HCT116 (cell line): ENCODE results near the gene CD200. TPM values are rescaled to one million over a fixed set of nuclear protein-coding genes. Genes with fewer than 3 reads are reported as not detected.

Experiments
- ATAC-seq: fragments of 200-7000 bp; cut with Tn5 transposase; 2 replicates; pipeline ENCODE4 v1.9.1; 2020; ENCODE audit warnings: mild to moderate bottlenecking, moderate library complexity
- BruUV-seq: library from RNA; stranded (reverse); fragments of 400-500 nt; replicated peaks from 2 replicates; lab custom pipeline; 2021; lab: Mats Ljungman, UMichigan
- CTCF ChIA-PET: fragments of 300-600 bp; sonication (Branson Sonifier 250); formaldehyde crosslinking; loops from one replicate; lab custom pipeline; 2021; ENCODE audit warnings: antibody characterized with exemption; lab: Charles Lee
- POLR2A ChIA-PET: fragments of 300-600, 350-600 bp; sonication (Branson Sonifier 250); formaldehyde crosslinking; loops from one replicate; lab custom pipeline; 2021; ENCODE audit warnings: antibody characterized with exemption; lab: Charles Lee
- RAD21 ChIA-PET, 2 experiments: fragments of 300-600 bp; sonication (Branson Sonifier 250); formaldehyde crosslinking; loops; one replicate each; lab custom pipeline; 2023; ENCODE audit warnings: low total read pairs in 2 of 2; ENCODE audit not compliant: uncharacterized antibody in 2 of 2, unreplicated experiment in 2 of 2, low non-redundant PET in 1 of 2; lab: Charles Lee
- DNase-seq: peaks from one replicate; pipeline ENCODE4 v3.0.0-alpha.2; 2010; ENCODE audit warnings: low read depth, low spot score
- H2AFZ ChIP-seq: fragments of 200-600 bp; shearing (Covaris generic), sonication (generic); 2 replicates; pipeline ENCODE4 v1.6.1; 2017; ENCODE audit warnings: low read depth, mixed run types, mixed read lengths, antibody characterized with exemption, low read length; ENCODE audit not compliant: poor library complexity, severe bottlenecking
- H3K27ac ChIP-seq: 2 replicates; pipeline ENCODE4 v1.5.1; 2012; ENCODE audit warnings: low read depth, low read length
- H3K27me3 ChIP-seq: fragments of 200-600 bp; sonication (generic); 2 replicates; pipeline ENCODE4 v1.6.1; 2016; ENCODE audit warnings: mixed run types, low read length, mixed read lengths; ENCODE audit not compliant: insufficient read depth
- H3K36me3 ChIP-seq, 2 experiments: fragments of 200-500 bp in 1 of 2; fragments of 200-600 bp in 1 of 2; sonication (Bioruptor generic) in 1 of 2; sonication (generic) in 1 of 2; 2 replicates each; pipeline versions ENCODE4 v1.5.1 to v1.6.1; 2014 to 2016; ENCODE audit warnings: low read length in 2 of 2, inconsistent platforms in 1 of 2, mixed read lengths in 1 of 2, mixed run types in 1 of 2; ENCODE audit not compliant: insufficient read depth in 2 of 2, control insufficient read depth in 1 of 2
- H3K4me1 ChIP-seq, 2 experiments: fragments of 200-600 bp in 1 of 2; sonication (generic) in 1 of 2; 2 replicates each; pipeline versions ENCODE4 v1.5.1 to v1.6.1; 2012 to 2017; ENCODE audit warnings: low read length in 2 of 2, inconsistent platforms in 1 of 2, mild to moderate bottlenecking in 1 of 2, mixed read lengths in 1 of 2, mixed run types in 1 of 2, moderate library complexity in 1 of 2; ENCODE audit not compliant: insufficient read depth in 2 of 2, control insufficient read depth in 1 of 2
- H3K4me2 ChIP-seq: fragments of 200-600 bp; sonication (generic); 2 replicates; pipeline ENCODE4 v1.6.1; 2017; ENCODE audit warnings: mixed run types, low read length, mixed read lengths
- H3K4me3 ChIP-seq, 2 experiments: fragments of 200-600 bp in 1 of 2; sonication (generic) in 1 of 2; replicated peaks in 1 of 2; 2 replicates each; pipeline ENCODE4 v1.5.1; 2011 to 2016; ENCODE audit warnings: low read length in 2 of 2, control low read depth in 1 of 2, low read depth in 1 of 2, mild to moderate bottlenecking in 1 of 2, mixed read lengths in 1 of 2, mixed run types in 1 of 2
- H3K79me2 ChIP-seq: fragments of 200-600 bp; sonication (generic); 2 replicates; pipeline ENCODE4 v1.6.1; 2017; ENCODE audit warnings: mild to moderate bottlenecking, mixed run types, low read length, moderate library complexity, mixed read lengths; ENCODE audit not compliant: insufficient read depth
- H3K9ac ChIP-seq: fragments of 200-600 bp; sonication (generic); 2 replicates; pipeline ENCODE4 v1.6.1; 2016; ENCODE audit warnings: low read length, mixed read lengths
- H3K9me2 ChIP-seq: fragments of 200-600 bp; sonication (generic), shearing (Covaris generic); 2 replicates; pipeline ENCODE4 v1.6.1; 2017; ENCODE audit warnings: mixed run types, mild to moderate bottlenecking, moderate library complexity; ENCODE audit not compliant: insufficient read depth
- H3K9me3 ChIP-seq, 2 experiments: fragments of 200-500 bp in 1 of 2; fragments of 200-600 bp in 1 of 2; sonication (Bioruptor generic) in 1 of 2; sonication (generic) in 1 of 2; 2 replicates each; pipeline ENCODE4 v1.6.1; 2014 to 2017; ENCODE audit warnings: low read length in 2 of 2, mixed read lengths in 2 of 2, inconsistent platforms in 1 of 2, low read depth in 1 of 2, mild to moderate bottlenecking in 1 of 2, mixed run types in 1 of 2, moderate library complexity in 1 of 2; ENCODE audit not compliant: control insufficient read depth in 1 of 2, insufficient read depth in 1 of 2
- H4K20me1 ChIP-seq: fragments of 200-600 bp; sonication (generic), shearing (Covaris generic); 2 replicates; pipeline ENCODE4 v1.6.1; 2017; ENCODE audit warnings: mixed run types, mild to moderate bottlenecking, moderate library complexity; ENCODE audit not compliant: insufficient read depth
- EZH2phosphoT487 ChIP-seq: fragments of 200-600 bp; IDR thresholded peaks from 2 replicates; pipeline ENCODE4 v1.6.1; 2018; ENCODE audit warnings: antibody characterized with exemption, borderline replicate concordance
- FOSL1 ChIP-seq: IDR thresholded peaks from 2 replicates; pipeline ENCODE4 v1.6.1; 2012; ENCODE audit warnings: low read depth
- JUND ChIP-seq: IDR thresholded peaks from 2 replicates; pipeline ENCODE4 v1.6.1; 2012
- RAD21 ChIP-seq: IDR thresholded peaks from 2 replicates; pipeline ENCODE4 v1.6.1; 2012; ENCODE audit warnings: low read depth, mild to moderate bottlenecking
- SRF ChIP-seq: IDR thresholded peaks from 2 replicates; pipeline ENCODE4 v1.6.1; 2012; ENCODE audit warnings: low read depth
- TCF7L2 ChIP-seq: IDR thresholded peaks from 2 replicates; pipeline ENCODE4 v1.7.0; 2011; ENCODE audit warnings: borderline replicate concordance, inconsistent platforms; ENCODE audit not compliant: insufficient read depth, insufficient read length; ENCODE audit errors: extremely low read depth
- ZFX ChIP-seq: fragments of 450-650 bp; IDR thresholded peaks from 2 replicates; pipeline ENCODE4 v1.6.1; 2017
- ZNF274 ChIP-seq: fragments of 200-500 bp; sonication (Bioruptor generic); IDR thresholded peaks from 2 replicates; pipeline ENCODE4 v1.6.1; 2014; ENCODE audit warnings: mild to moderate bottlenecking, low read depth, low read length, inconsistent platforms
- intact Hi-C: fragments of 100-400 bp; cut with micrococcal nuclease; formaldehyde crosslinking; loops from 2 replicates; pipeline ENCODE4 v1.10.0; 2022
- total RNA-seq: library from RNA; stranded (reverse); gene quantifications from one replicate; pipeline ENCODE4 v1.2.1, GENCODE V29; 2021; ENCODE audit not compliant: unreplicated experiment
- TF ChIP-seq, protein P1 (sequence below): IDR thresholded peaks from 2 replicates; pipeline ENCODE4 v1.6.1; 2011; ENCODE audit warnings: mild to moderate bottlenecking, low read length, moderate library complexity; ENCODE audit not compliant: insufficient replicate concordance; ENCODE audit errors: extremely low read depth
- TF ChIP-seq, protein P2 (sequence below): IDR thresholded peaks from 2 replicates; pipeline ENCODE4 v1.6.1; 2012
- TF ChIP-seq, protein P3 (sequence below): IDR thresholded peaks from 2 replicates; pipeline ENCODE4 v1.6.1; 2012; ENCODE audit warnings: low read depth
- TF ChIP-seq, protein P4 (sequence below): IDR thresholded peaks from 2 replicates; pipeline ENCODE4 v1.6.1; 2012

CD200 gene
- total RNA-seq, 1 experiment from 2014 or later, result not detected

DNA sequence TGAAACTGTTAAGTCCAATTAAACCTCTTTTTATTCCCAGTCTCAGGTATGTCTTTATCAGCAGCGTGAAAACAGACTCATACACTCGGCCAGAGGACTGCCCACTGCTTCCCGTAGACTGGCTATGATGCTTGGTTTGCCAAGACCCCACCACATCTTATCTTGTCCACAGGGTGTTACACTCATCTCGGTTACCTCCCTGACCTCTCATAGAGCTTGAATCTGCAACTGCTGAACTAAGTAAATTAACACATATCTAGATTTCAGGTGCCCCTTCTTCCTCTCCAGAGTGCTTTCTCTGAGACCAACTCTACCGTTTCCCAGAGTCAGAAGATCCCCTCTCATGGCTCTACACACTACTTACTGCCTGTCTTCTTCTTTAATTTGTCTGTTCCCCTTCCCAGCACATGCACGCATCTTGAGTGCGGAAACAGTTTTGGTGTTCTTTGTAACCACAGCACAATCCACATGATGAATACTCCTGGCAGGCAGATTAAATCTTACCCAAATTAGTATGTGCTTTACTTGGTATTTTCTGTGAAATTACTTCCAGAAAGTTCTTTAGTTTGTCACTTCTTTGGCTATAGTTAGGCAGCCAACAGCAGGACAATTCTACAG lies 49.7 kb downstream of the CD200 start:
- H3K27ac ChIP-seq, result no peak overlapping the region
- ChIA-PET POLR2A (no interaction called here), RAD21 (no interaction called here), CTCF (no interaction called here)
- DNase-seq (no peak), ATAC-seq (no peak)
- H4K20me1 ChIP-seq, result no peaks in the 10 kb centered on the region
- TF ChIP-seq, protein P1, sequence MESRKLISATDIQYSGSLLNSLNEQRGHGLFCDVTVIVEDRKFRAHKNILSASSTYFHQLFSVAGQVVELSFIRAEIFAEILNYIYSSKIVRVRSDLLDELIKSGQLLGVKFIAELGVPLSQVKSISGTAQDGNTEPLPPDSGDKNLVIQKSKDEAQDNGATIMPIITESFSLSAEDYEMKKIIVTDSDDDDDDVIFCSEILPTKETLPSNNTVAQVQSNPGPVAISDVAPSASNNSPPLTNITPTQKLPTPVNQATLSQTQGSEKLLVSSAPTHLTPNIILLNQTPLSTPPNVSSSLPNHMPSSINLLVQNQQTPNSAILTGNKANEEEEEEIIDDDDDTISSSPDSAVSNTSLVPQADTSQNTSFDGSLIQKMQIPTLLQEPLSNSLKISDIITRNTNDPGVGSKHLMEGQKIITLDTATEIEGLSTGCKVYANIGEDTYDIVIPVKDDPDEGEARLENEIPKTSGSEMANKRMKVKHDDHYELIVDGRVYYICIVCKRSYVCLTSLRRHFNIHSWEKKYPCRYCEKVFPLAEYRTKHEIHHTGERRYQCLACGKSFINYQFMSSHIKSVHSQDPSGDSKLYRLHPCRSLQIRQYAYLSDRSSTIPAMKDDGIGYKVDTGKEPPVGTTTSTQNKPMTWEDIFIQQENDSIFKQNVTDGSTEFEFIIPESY, result no peak
- no peak for TF ChIP-seq ZNF274
- BruUV-seq, result no TSS peak
- H3K9me3 ChIP-seq, result no peaks in the 10 kb centered on the region
- H3K27me3 ChIP-seq, result no peaks in the 10 kb centered on the region
- no peaks in the 10 kb centered on the region for H3K4me1 ChIP-seq
- no peaks in the 10 kb centered on the region for H3K79me2 ChIP-seq
- intact Hi-C loops, result no loop called here
- no peak overlapping the region for H2AFZ ChIP-seq
- no peak overlapping the region for H3K4me3 ChIP-seq
- H3K36me3 ChIP-seq, result no peaks in the 10 kb centered on the region
- H3K9me2 ChIP-seq, result no peaks in the 10 kb centered on the region
- no peak overlapping the region for H3K9ac ChIP-seq
- no peak overlapping the region for H3K4me2 ChIP-seq

DNA sequence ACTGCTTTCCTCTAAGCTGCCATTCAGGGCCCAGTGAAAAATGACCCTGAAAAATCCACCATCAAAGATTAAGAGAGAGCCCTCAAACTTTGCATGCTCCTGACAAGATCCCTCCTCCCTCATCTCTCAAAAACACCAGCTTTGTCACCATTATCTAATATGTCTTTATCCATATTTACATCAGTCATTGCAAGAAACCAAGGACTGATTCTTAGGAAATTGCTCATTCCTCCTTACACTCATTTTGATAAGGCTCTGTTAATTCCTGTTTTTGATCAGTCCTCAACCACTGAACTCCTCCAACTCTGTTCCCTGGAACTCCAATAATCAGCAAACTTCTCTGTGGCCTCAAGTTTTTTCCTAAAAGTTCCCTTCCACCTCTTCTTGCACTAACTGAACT lies 51.8 kb downstream of the CD200 start:
- POLR2A ChIA-PET, result no interaction called here
- no peak for ATAC-seq
- BruUV-seq, result no TSS peak
- RAD21 ChIA-PET, result no interaction called here
- intact Hi-C loops, result no loop called here
- CTCF ChIA-PET, result no interaction called here
- no peak overlapping the region for H3K4me3 ChIP-seq
- H3K9me3 ChIP-seq, result no peaks in the 10 kb centered on the region
- no peaks in the 10 kb centered on the region for H3K9me2 ChIP-seq
- no peak for DNase-seq
- H2AFZ ChIP-seq, result no peak overlapping the region
- no peak overlapping the region for H3K9ac ChIP-seq
- no peaks in the 10 kb centered on the region for H4K20me1 ChIP-seq
- no peaks in the 10 kb centered on the region for H3K79me2 ChIP-seq
- no peaks in the 10 kb centered on the region for H3K4me1 ChIP-seq
- no peak overlapping the region for H3K4me2 ChIP-seq
- no peak overlapping the region for H3K27ac ChIP-seq
- no peaks in the 10 kb centered on the region for H3K27me3 ChIP-seq
- no peaks in the 10 kb centered on the region for H3K36me3 ChIP-seq
- TF ChIP-seq SRF, result no peak
- TF ChIP-seq JUND, result no peak
- TF ChIP-seq, protein P2, sequence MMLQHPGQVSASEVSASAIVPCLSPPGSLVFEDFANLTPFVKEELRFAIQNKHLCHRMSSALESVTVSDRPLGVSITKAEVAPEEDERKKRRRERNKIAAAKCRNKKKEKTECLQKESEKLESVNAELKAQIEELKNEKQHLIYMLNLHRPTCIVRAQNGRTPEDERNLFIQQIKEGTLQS, result no peak
- TF ChIP-seq, protein P3, sequence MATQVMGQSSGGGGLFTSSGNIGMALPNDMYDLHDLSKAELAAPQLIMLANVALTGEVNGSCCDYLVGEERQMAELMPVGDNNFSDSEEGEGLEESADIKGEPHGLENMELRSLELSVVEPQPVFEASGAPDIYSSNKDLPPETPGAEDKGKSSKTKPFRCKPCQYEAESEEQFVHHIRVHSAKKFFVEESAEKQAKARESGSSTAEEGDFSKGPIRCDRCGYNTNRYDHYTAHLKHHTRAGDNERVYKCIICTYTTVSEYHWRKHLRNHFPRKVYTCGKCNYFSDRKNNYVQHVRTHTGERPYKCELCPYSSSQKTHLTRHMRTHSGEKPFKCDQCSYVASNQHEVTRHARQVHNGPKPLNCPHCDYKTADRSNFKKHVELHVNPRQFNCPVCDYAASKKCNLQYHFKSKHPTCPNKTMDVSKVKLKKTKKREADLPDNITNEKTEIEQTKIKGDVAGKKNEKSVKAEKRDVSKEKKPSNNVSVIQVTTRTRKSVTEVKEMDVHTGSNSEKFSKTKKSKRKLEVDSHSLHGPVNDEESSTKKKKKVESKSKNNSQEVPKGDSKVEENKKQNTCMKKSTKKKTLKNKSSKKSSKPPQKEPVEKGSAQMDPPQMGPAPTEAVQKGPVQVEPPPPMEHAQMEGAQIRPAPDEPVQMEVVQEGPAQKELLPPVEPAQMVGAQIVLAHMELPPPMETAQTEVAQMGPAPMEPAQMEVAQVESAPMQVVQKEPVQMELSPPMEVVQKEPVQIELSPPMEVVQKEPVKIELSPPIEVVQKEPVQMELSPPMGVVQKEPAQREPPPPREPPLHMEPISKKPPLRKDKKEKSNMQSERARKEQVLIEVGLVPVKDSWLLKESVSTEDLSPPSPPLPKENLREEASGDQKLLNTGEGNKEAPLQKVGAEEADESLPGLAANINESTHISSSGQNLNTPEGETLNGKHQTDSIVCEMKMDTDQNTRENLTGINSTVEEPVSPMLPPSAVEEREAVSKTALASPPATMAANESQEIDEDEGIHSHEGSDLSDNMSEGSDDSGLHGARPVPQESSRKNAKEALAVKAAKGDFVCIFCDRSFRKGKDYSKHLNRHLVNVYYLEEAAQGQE, result no peak
- no peak for TF ChIP-seq TCF7L2
- TF ChIP-seq ZFX, result no peak
- no peak for TF ChIP-seq RAD21
- TF ChIP-seq FOSL1, result no peak
- no peak for TF ChIP-seq EZH2phosphoT487
- TF ChIP-seq ZNF274, result no peak
- TF ChIP-seq, protein P4, sequence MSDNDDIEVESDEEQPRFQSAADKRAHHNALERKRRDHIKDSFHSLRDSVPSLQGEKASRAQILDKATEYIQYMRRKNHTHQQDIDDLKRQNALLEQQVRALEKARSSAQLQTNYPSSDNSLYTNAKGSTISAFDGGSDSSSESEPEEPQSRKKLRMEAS, result no peak
